NCI-H345 treated with DMSO at 0.1 percent for 48 hours (cell line): ENCODE results near the gene FASTKD2.
A peak's percentile ranks its signal among the peaks of the same experiment; 100 is the strongest.
"Not testable (repeated sequence)": the region's sequence is repeated elsewhere in the genome, so short reads cannot be mapped to it uniquely, and the experiment has no call there.

ENCODE experiments used
- DNase-seq: peaks from one replicate; lab custom pipeline; 2025; ENCODE audit not compliant: unreplicated experiment; lab: John Stamatoyannopoulos, UW

Gene FASTKD2

GRCh38 chr2:206790311-206790935 is 25.0 kb downstream of the FASTKD2 start:
- no peak for DNase-seq

- DNase-seq, result no peak
These were observed 27.2 kb downstream of the FASTKD2 start for GRCh38 chr2:206792645-206793044.

DNA sequence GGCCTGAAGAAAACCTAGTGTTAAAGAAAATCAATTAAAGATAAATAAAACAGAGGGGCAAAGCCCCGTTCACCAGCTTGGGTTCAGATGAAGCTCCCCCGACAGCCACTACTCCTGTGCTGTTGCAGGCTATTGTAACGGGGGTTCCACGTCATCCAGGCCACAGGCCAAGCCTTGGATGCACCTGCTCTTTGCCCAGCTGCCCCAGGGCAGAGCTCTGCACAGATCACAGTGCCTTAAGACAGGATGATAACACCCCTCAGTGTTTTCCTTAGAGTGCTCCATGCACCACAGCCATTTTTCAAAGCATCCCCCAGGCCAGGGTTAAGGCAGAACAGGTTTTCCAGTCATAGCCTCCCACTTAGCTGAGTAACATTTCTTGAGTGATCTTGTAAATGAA is 32.0 kb downstream of the FASTKD2 start:
- no peak for DNase-seq

DNA sequence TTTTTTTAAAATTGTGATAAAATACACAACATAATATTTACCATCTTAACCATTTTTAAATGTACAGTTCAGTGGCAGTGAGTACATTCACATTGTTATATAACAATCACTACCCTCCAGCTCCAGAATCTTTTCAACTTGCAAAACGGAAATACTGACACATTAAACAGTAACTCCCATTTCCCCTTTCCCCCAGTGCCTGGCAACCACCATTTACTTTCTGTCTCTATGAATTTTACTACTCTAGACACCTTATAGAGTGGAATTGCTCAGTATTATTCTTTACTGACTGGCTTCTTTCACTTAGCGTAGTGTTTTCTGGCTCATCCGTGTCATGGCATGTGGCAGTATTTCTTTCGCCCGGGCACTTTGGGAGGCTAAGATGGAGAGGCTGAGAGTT is 32.6 kb downstream of the FASTKD2 start:
- no peak for DNase-seq

- no peak for DNase-seq
These were observed 33.7 kb downstream of the FASTKD2 start for GRCh38 chr2:206799083-206799482.

GRCh38 chr2:206800506-206801417 is 35.4 kb downstream of the FASTKD2 start:
- peak; percentile 14 for DNase-seq

GRCh38 chr2:206801418-206802189 is 36.2 kb downstream of the FASTKD2 start:
- DNase-seq, result no peak

GRCh38 chr2:206802654-206803514 is 37.5 kb downstream of the FASTKD2 start:
- DNase-seq, result no peak

- no peak for DNase-seq
These were observed 38.9 kb downstream of the FASTKD2 start for GRCh38 chr2:206804326-206804725.

DNA sequence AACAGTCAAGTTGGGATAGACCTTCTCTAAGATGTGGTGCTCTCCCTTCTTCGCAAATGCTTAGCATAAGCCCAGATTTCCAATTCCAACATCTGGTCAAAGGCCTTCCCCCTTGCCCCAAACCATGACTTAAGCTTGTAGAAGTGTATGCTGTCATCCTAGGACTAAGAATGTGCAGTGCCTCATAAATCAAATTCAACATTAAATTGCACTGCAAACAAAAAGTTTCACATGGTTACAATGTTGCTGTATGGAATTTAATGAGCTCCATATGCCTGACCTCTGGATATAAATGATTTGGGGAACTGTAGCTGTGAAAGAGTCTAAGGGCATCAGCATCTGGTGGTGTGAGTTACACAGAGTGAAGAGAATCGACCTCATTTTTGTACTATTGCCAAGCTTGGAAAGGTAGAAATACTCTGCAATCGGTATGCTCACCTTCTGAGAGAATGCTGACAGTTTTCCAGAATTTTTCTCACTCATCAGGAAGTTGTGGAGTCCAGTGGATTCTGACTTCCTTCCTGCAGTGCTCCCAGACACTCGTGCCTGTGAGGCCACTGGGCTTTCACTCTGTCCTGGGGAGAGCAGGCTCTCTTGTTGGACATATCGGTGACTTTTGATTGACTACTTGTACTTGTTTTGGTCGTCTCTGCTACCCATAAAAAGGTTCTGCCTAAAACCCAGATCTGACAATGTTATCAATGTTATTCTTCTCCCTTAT is 40.6 kb downstream of the FASTKD2 start:
- no peak for DNase-seq

DNA sequence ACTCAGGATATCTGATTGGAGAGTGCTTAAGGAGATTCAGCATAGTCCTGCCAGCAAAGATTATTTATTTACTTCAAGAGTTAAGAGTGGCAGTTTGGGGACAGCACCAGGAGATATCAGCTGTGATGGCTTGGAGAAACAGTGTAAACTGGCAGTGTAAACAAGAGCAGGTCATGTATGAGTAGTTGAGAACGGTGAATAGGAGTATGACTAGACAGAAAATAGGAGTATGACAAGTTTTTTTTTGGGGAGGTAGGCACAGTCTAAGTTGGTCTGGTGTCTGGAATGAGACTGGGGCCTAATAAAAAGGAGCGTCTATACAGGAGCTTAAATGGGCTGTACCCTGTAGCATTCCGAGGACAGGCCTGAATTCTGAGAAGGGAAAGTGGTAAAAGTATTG is 42.2 kb downstream of the FASTKD2 start:
- DNase-seq, result not testable (repeated sequence)

DNA sequence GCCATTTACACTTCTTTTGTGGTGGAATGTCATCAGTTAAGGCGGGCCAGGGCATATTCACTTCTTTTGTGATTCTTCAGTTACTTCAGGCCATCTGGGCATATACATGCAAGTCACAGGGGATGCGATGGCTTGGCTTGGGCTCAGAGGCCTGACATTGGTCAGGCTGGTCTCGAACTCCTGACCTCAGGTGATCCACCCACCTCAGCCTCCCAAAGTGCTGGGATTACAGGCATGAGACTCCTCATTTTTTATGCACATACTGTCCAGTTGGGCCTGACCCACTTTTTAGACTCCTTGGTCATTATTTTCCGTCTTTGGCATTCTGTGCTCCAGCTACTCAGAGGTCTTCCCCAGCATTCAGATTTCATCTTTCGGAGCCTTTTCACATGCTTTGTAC is 47.1 kb downstream of the FASTKD2 start:
- DNase-seq, result not testable (repeated sequence)

GRCh38 chr2:206814498-206814897 is 49.1 kb downstream of the FASTKD2 start:
- no peak for DNase-seq

GRCh38 chr2:206820807-206821206 is 55.4 kb downstream of the FASTKD2 start:
- no peak for DNase-seq

DNA sequence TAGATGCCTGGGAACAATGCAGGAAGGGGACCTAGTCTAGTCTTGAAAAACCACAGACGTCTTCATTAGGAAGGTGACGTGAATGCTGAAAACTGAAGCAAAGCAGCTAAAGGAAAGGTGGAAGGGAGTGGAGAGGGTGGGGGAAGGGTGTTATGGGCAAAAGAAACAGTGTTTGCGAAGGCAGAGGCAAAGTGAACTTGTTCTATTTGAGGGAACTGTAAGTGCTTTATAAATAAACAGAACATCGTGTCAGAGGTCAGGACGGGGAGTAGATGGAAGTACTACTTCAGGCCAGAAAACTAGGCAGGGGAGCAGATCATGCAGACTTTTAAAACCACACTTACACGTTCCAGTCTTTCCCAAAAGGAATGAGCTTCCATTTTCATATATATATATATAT is 57.8 kb downstream of the FASTKD2 start:
- no peak for DNase-seq

DNA sequence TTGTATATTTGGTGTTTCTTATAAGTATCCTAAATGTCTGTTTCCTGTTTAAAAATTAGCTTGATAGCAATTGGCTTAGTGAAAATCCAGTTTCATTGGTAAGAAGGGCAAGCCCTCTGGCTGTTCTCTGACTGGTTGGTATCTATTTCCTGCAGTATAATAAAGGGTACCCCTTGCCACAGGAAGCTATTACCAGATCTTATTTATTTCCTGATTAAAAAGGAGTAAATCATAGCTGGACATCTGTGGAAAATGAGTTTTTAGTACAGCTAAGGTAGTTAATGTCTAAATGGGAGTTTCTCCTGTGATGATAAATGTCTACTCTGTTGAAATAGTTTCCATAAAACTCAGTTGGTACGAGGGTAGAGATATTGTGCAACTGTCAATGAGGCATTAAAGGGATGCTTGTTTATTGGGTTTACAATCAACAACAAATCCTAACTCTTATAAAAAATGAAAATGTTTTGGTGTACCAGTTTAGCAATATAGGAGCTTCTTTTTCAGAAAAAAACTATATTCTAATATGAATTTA is 58.7 kb downstream of the FASTKD2 start:
- no peak for DNase-seq

DNA sequence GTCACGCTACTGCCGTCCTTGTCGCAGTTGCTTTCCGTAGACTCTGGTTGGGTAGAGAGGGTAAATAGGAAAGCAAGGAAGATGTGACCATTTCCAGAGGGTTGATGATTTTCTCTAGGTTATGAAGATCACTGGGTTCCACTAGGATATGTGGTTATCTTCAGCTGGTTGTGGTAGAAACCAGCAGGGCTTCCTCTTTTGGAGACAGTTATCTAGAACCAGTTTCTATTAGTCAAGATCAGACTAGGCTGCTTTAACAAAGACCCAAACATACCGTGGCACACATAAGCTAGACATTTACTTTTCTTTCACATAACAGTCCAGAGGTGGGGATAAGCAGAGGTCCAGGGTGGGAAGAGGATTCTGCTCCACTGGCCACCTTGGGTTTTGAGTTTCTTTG is 59.6 kb downstream of the FASTKD2 start:
- DNase-seq, result no peak

DNA sequence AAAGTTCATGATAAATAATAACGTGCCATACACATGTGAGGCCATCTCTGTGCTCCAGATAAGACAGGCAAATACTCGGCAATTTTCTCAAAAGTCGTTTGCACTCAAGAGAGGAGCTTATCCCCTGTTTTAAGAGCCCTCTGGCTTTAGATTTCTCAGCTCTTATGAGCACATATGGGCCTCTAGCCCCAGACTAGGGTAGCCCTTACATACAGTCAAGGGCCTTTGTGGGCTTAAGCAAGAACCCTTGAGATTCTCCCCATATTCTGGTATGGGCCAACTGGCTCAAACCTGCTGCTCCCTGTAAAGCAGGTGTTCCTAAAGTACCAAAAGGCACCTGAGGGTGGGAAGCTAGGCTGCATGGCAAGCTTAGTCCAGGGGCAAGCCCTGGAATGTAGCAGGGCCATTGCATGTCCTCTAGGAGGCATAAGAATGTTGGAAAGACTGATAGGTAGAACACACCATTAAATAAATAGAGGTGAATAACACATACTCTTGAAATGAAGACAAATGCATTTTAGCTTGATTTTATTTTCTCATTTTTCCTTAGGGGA is 66.1 kb downstream of the FASTKD2 start:
- no peak for DNase-seq

- DNase-seq, result no peak
These were observed 67.5 kb downstream of the FASTKD2 start for GRCh38 chr2:206832873-206833272.

- DNase-seq, result no peak
These were observed 67.9 kb downstream of the FASTKD2 start for GRCh38 chr2:206833291-206833690.
